NCI-H2227 (cell line): Measurements from ENCODE around the gene C19orf81.

Source experiments
- DNase-seq: peaks from one replicate; lab custom pipeline; 2025; ENCODE audit not compliant: unreplicated experiment; lab: John Stamatoyannopoulos, UW

Gene C19orf81

GRCh38 chr19:50679177-50680125, 30.2 kb downstream of the C19orf81 start:
- DNase-seq: peak; percentile 88

DNA sequence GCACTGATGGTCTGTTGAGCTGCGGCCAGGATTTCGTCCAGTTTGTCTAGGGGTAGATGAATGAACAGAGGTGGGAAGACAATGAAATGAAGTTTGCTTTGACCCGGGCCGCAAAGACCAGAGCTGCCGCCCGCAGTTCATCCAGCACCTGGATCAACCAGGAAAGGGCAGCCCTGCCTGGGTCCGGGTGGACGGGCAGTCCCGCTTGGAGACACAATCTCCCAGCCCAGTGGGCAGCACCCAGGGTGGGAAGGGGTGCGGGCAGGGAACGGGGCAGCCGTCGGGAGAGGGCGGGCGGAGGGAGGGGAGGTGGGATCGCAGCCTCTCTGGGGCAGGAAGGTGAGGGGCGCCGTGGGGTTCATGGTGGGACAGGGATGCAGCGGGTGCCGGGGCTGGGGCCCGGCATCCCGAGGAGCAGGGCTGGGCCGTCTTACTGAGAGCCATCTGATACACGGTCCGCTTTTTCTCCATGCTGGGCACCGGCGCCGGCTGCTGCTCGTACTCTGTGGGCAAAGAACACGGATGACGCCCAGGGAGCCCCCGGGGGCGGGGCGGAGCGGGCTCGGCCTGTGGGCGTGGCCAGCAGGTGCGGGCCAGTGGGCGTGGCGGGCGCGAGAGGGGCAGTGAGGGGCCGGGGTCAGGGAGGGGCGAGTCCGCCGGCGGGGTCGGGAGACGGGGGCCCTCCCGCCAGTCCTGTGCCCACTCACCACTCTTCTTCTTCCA, 37.2 kb downstream of the C19orf81 start:
- no peak for DNase-seq

DNA sequence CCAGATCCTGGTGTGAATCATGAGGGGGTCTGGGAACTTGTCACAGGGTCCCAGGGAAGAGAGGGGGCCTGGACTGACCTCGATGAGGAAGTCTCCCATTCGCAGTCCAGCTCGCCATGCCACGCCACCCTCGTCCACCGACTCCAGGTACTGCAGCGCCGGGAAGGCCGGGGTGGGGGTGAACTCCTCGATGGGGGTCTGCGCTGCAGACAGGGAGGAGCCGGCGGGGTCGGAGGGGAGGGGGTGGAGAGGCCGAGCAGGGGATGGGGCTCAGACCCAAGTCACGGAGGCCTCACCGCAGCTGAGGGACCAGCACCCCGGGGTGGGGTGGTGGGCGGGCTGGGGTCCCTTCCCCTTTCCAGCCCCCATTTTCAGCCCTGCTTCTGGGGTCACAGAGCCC, 39.5 kb downstream of the C19orf81 start:
- no peak for DNase-seq

- DNase-seq: no peak
Observed at GRCh38 chr19:50690439-50690838, 41.2 kb downstream of the C19orf81 start.

- DNase-seq: no peak
Observed at GRCh38 chr19:50693064-50693975, 44.1 kb downstream of the C19orf81 start.

- DNase-seq: peak; percentile 41
Observed at GRCh38 chr19:50694815-50695145, 45.5 kb downstream of the C19orf81 start.

GRCh38 chr19:50695251-50696093, 46.2 kb downstream of the C19orf81 start:
- peak; percentile 87 for DNase-seq

- DNase-seq: no peak
Observed at GRCh38 chr19:50696094-50696483, 46.8 kb downstream of the C19orf81 start.

DNA sequence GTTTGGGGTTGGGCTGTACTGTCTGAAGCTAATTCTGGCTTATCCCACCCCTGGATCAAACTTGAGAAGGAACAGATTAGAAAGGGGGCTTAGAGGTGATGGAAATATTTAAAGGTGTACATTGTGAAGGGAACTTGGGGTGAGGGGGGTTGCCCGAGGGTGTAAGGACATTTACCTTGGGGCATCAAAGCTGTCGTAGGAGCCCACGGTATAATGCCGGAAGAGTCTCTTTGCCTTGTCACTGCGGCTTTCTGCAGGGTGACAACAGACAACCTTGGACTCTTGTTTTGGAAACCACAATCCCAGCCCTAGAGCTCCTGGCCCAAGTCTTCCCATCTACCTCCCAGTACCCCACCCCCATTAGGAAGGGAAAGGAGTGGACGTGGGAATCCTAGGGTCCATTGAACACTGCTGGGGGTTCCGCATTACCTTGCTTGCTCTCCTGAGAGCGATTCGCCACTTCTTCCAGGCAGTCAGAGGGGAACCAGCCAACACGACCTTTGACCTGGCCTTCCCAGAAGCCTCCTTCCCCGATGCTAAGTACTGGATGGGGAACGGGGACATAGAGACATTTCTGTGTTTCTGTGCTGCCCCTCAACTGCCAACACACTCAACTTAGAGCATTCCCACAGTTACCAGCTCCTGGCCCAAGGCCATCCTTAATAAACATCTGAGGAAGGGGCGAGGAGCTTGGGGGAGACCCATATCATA, 48.3 kb downstream of the C19orf81 start:
- no peak for DNase-seq

GRCh38 chr19:50701367-50701985, 52.2 kb downstream of the C19orf81 start:
- DNase-seq: no peak

DNA sequence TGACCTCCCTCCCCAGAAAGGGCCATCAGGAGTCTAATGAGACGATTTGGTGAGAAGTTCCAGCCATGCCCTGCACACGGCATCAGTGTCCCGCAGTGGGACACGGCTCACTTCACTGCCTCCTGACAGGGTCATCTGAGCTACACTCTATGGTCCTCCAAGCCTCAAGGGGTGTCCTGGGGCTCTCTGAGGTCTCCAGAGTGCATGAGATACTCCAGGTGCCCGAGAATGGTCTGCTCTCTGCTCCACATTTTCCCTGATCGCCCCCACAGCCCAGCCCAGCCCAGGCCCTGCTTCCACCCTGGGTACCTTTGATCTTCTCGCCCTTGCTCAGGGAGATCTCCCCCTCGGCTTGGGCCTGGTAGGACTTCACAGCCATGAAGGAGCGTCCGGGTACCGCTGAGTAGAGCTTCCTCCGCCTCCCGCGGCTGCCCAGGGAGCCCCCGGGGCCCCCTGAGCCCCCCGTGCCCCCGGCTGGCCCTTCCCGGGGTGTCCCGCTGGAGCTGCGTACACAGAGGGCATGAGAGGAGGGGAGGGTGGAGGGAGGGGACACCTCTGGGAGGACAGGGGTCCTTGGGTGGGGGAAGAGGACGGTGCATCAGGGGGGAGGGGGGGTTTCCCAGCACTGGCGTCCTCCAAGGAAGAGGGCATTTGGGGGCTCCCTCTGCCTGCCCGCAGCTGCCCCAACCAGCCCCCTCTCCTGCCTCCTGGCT, 53.1 kb downstream of the C19orf81 start:
- no peak for DNase-seq

- DNase-seq: no peak
Observed at GRCh38 chr19:50702871-50703829, 53.9 kb downstream of the C19orf81 start.

- DNase-seq: no peak
Observed at GRCh38 chr19:50703915-50704796, 54.9 kb downstream of the C19orf81 start.

DNA sequence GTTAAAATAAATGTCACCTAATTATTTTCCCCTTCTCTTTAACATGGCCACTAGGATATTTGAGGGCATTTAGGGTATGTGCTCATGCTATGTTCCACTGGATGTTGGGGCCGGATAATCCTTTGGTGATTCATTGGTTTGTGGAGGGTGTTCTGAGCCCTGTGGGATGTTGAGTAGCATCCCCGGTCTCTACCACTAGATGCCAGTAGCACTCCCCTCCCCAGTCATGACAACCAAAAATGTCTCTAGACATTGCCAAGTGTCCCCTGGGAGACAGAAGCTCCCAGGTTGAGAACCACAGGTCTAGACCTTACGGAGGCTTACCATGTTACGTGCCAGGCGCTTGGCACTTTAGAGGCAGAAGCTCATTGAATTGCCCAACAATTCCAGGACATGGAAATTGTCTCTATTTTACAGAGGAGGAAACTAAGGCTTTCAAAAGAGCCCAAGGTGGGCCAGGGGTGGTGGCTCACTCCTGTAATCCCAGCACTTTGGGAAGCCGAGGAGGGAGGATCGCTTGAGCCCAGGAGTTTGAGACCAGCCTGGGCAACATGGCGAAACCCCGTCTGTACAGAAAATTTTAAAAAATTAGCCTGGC, 56.3 kb downstream of the C19orf81 start:
- DNase-seq: peak; percentile 57

GRCh38 chr19:50706387-50706786, 57.1 kb downstream of the C19orf81 start:
- no peak for DNase-seq
